Pancreas (tissue), 10 donors: Measurements from ENCODE around the gene RHO. TPM values are rescaled to one million over a fixed set of nuclear protein-coding genes. Genes with fewer than 3 reads are reported as not detected.

ENCODE experiments used
- ATAC-seq, 4 donors: fragments of 200-7000 bp; cut with Tn5 transposase; one replicate each; pipeline versions ENCODE4 v1.8.0 to v1.9.1; 2020; ENCODE audit warnings: mild to moderate bottlenecking in 4 of 4, moderate library complexity in 4 of 4
- DNase-seq, 6 donors: peaks; one replicate each; pipeline ENCODE4 v3.0.0-alpha.2; 2020
- FAIRE-seq: peaks from 2 replicates; lab custom pipeline; 2012; peaks lifted over from hg19 to GRCh38; lab: Jason Lieb, UNC
- H3K27ac ChIP-seq, 4 donors: fragments of 200-600 bp; sonication (generic); 1 replicate in 3 of 4; 2 replicates in 1 of 4; pipeline versions ENCODE4 v1.5.0 to v1.8.0; 2020
- H3K27me3 ChIP-seq, 4 donors: fragments of 200-600 bp; one replicate each; pipeline ENCODE4 v1.8.0; 2021
- H3K36me3 ChIP-seq, 3 donors: fragments of 200-600 bp; sonication (generic) in 1 of 3; one replicate each; pipeline versions ENCODE4 v1.5.0 to v1.8.0; 2020 to 2021
- H3K4me1 ChIP-seq, 3 donors: fragments of 200-600 bp; one replicate each; pipeline ENCODE4 v1.8.0; 2021
- H3K4me3 ChIP-seq, 4 donors: fragments of 200-600 bp; sonication (generic) in 2 of 4; one replicate each; pipeline versions ENCODE4 v1.5.0 to v1.8.0; 2020 to 2021
- H3K9me3 ChIP-seq, 4 donors: fragments of 200-600 bp; one replicate each; pipeline ENCODE4 v1.8.0; 2021
- CTCF ChIP-seq, 4 donors: fragments of 200-600 bp; sonication (generic) in 3 of 4; IDR thresholded peaks; one replicate each; pipeline versions ENCODE4 v1.5.0 to v1.8.0; 2021; ENCODE audit warnings: antibody characterized with exemption in 4 of 4
- WGBS, 2 donors: extraction: QIAGEN DNeasy Blood & Tissue Kit; methylation state at CpG; one replicate each; pipeline ENCODE4 v1.1.7; 2013; 5-methylcytosine and 5-hydroxymethylcytosine counted together
- intact Hi-C, 3 donors: fragments of 100-400 bp; cut with DNase I; formaldehyde crosslinking; loops; one replicate each; pipeline versions ENCODE4 v1.11.1 to v1.14.2; 2022
- polyA plus RNA-seq, 2 donors: library from polyadenylated mRNA; stranded (reverse); fragments of 200-250 nt; gene quantifications; one replicate each; pipeline ENCODE4 v1.2.3, GENCODE V29; 2013
- total RNA-seq, 6 donors: library from RNA; stranded (reverse); fragmentation: NEBNext Ultra II Directional in 4 of 6; extraction: Animal tissue kit (Norgen Biotek cat#: 25700) in 4 of 6; gene quantifications; one replicate each; pipeline versions ENCODE4 v1.2.1 to v1.2.4, GENCODE V29; 2021 to 2023
- donor health status: healthy with polysubstance abuse.
- donor health status: DM: no; HTN: no; CAD: no; lungs with moderate emphysema.
- donor health status: DM: no; HTN: no; CAD: no.
- donor health status: control.
- donor health status: control.
- donor health status: Bipolar disorder and iron deficiency.
- donor health status: DM: yes; HTN: yes; CAD: no.
- donor health status: DM: no; HTN: no; CAD: no.
- donor health status: DM: no; HTN: no; CAD: no.
- donor health status: DM: yes; HTN: yes; CAD: no.

The RHO gene
- total and polyA plus RNA-seq, 8 donors, result 0.05 TPM; not detected in 7

- Histone ChIP-seq H3K4me1 (no peaks in the 10 kb centered on the region), H3K9me3 (no peaks in the 10 kb centered on the region), H3K27me3 (no peaks in the 10 kb centered on the region), H3K36me3 (peaks cover 0 to 12% (median 0%) of the 10 kb centered on the region in 3 donors), H3K4me3 (no peak overlapping the region), H3K27ac (no peak overlapping the region)
- intact Hi-C loops, result no loop called here
- no peak for TF ChIP-seq CTCF (IDR thresholded peaks at IDR 0.05)
- no peak for FAIRE-seq
- 86 to 87% methylated on average over 7 of the region's 7 CpGs for WGBS, 2 donors
- ATAC-seq, result no peak
- no peak for DNase-seq
These were observed 10.9 kb upstream of the RHO start for GRCh38 chr3:129517516-129517915.

GRCh38 chr3:129518038-129518561, 10.3 kb upstream of the RHO start:
- DNase-seq, result no peak
- Histone ChIP-seq H3K4me1 (no peaks in the 10 kb centered on the region), H3K27me3 (no peaks in the 10 kb centered on the region), H3K36me3 (peaks cover 0 to 12% (median 0%) of the 10 kb centered on the region in 3 donors), H3K4me3 (no peak overlapping the region), H3K27ac (no peak overlapping the region), H3K9me3 (no peaks in the 10 kb centered on the region)
- ATAC-seq, result no peak
- WGBS, 2 donors, result 87 to 92% methylated on average over 8 of the region's 8 CpGs
- no peak for FAIRE-seq
- TF ChIP-seq CTCF (IDR thresholded peaks at IDR 0.05), result no peak
- intact Hi-C loops, result no loop called here

GRCh38 chr3:129518581-129518980, 9.9 kb upstream of the RHO start:
- Histone ChIP-seq H3K4me3 (no peak overlapping the region), H3K27me3 (no peaks in the 10 kb centered on the region), H3K36me3 (peaks cover 0 to 7% (median 0%) of the 10 kb centered on the region in 3 donors), H3K27ac (no peak overlapping the region), H3K9me3 (no peaks in the 10 kb centered on the region), H3K4me1 (no peaks in the 10 kb centered on the region)
- no peak for TF ChIP-seq CTCF (IDR thresholded peaks at IDR 0.05)
- FAIRE-seq (no peak), DNase-seq (no peak), ATAC-seq (no peak)
- intact Hi-C loops, result no loop called here
- 93 to 97% methylated on average over 8 of the region's 8 CpGs for WGBS, 2 donors

GRCh38 chr3:129519449-129519848, 9.0 kb upstream of the RHO start:
- no peak for TF ChIP-seq CTCF (IDR thresholded peaks at IDR 0.05)
- ATAC-seq (no peak), DNase-seq (no peak), FAIRE-seq (no peak)
- H3K27me3 ChIP-seq, result no peaks in the 10 kb centered on the region
- WGBS, 2 donors, result 94 to 95% methylated on average over 10 of the region's 10 CpGs
- H3K4me1 ChIP-seq, result no peaks in the 10 kb centered on the region
- H3K4me3 ChIP-seq, result no peak overlapping the region
- no peaks in the 10 kb centered on the region for H3K9me3 ChIP-seq
- no peak overlapping the region for H3K27ac ChIP-seq
- H3K36me3 ChIP-seq, result no peaks in the 10 kb centered on the region
- intact Hi-C loops, result no loop called here

GRCh38 chr3:129519896-129520715, 8.3 kb upstream of the RHO start:
- ATAC-seq (no peak), DNase-seq (peak in 1 of 6 donors; percentile 30), FAIRE-seq (no peak)
- Histone ChIP-seq H3K27me3 (no peaks in the 10 kb centered on the region), H3K9me3 (no peaks in the 10 kb centered on the region), H3K4me1 (no peaks in the 10 kb centered on the region), H3K4me3 (no peak overlapping the region), H3K27ac (no peak overlapping the region), H3K36me3 (no peaks in the 10 kb centered on the region)
- no peak for TF ChIP-seq CTCF (IDR thresholded peaks at IDR 0.05)
- intact Hi-C loops, result no loop called here
- WGBS, 2 donors, result 89 to 93% methylated on average over 15 of the region's 15 CpGs
